ENCODE data around the gene SART3. TPM values are rescaled to one million over a fixed set of nuclear protein-coding genes. Genes with fewer than 3 reads are reported as not detected.

Gene SART3
- total and polyA plus RNA-seq, 4 donors: 5.9 to 37.1 (median 23.5) TPM

GRCh38 chr12:108563136-108563803, 2.3 kb upstream of the SART3 start (continued):
- no peak for TF ChIP-seq FOXA1 (IDR thresholded peaks at IDR 0.05)
- TF ChIP-seq NR2F2 (IDR thresholded peaks at IDR 0.05): no peak
- peak; percentile 93 for TF ChIP-seq RAD21 (IDR thresholded peaks at IDR 0.05)

- no peaks in the 10 kb centered on the region for H3K9me3 ChIP-seq (ENCODE audit: control insufficient read depth in 4 of 4, low read length in 3 of 4)
- peak within 1 kb of the TSS; percentile 85 to 94 for H3K27ac ChIP-seq (ENCODE audit: low read depth in 1 of 2, low read length in 2 of 2)
- DNase-seq (ENCODE audit: low spot score): peak; percentile 100
- peaks cover 0 to 16% (median 14%) of the 10 kb centered on the region in 4 donors for H3K36me3 ChIP-seq (ENCODE audit: control insufficient read depth in 4 of 4, insufficient read depth in 3 of 4, low read depth in 1 of 4, low read length in 3 of 4)
- peaks cover 8 to 50% (median 44%) of the 10 kb centered on the region in 4 donors for H3K4me1 ChIP-seq (ENCODE audit: control insufficient read depth in 4 of 4, insufficient read depth in 4 of 4, low read length in 3 of 4)
- WGBS: under 1% methylated on average over 72 of the region's 72 CpGs
- no peaks in the 10 kb centered on the region for H3K27me3 ChIP-seq (ENCODE audit: control insufficient read depth in 4 of 4, insufficient read depth in 4 of 4, low read length in 3 of 4)
- peak within 1 kb of the TSS; percentile 66 to 98 for H3K9ac ChIP-seq (ENCODE audit: low read depth in 1 of 2, low read length in 2 of 2)
- H3K4me3 ChIP-seq (ENCODE audit: low read depth in 1 of 3, low read length in 3 of 3): peak within 1 kb of the TSS; percentile 77 to 97 (median 95)
- TF ChIP-seq REST (IDR thresholded peaks at IDR 0.05) (peak; percentile 48), HNF4A (conservative IDR thresholded peaks at IDR 0.05) (peak; percentile 16 to 42), ZBTB33 (IDR thresholded peaks at IDR 0.05) (no peak), FOXA2 (IDR thresholded peaks at IDR 0.05) (no peak), EGR1 (IDR thresholded peaks at IDR 0.05; ENCODE audit: low read depth in 2 of 2) (no peak), GABPA (IDR thresholded peaks at IDR 0.05 in 1 of 2, conservative IDR thresholded peaks at IDR 0.05 in 1 of 2) (peak in 1 of 2 donors; percentile 30), SP1 (IDR thresholded peaks at IDR 0.05) (peak; percentile 67), RXRA (IDR thresholded peaks at IDR 0.05) (peak; percentile 18 to 31), MAX (IDR thresholded peaks at IDR 0.05) (peak; percentile 25), YY1 (IDR thresholded peaks at IDR 0.05) (peak; percentile 95), CTCF (IDR thresholded peaks at IDR 0.05; ENCODE audit: low read depth, low read length, missing input control) (no peak), NR2F2 (IDR thresholded peaks at IDR 0.05) (no peak)
Measured at GRCh38 chr12:108562348-108563135, 1.6 kb upstream of the SART3 start, which contains the start of gene ISCU. TSS of gene ISCU (plus strand) at chr12:108562596. CDS start at chr12:108562623, 27 bp downstream.

Measured in liver (tissue), 9 donors.